NT2/D1 (cell line): ENCODE data around the gene ATG10.

Source experiments
- DNase-seq: peaks from one replicate; pipeline ENCODE4 v3.0.0-alpha.2; 2011; ENCODE audit warnings: low read depth, low spot score
- H3K27me3 ChIP-seq: 2 replicates; pipeline ENCODE4 v1.6.0; 2011; ENCODE audit warnings: mild to moderate bottlenecking; ENCODE audit not compliant: insufficient read length, insufficient read depth
- H3K36me3 ChIP-seq: 2 replicates; pipeline ENCODE4 v1.6.1; 2011; ENCODE audit warnings: mild to moderate bottlenecking, low read length, mixed read lengths; ENCODE audit not compliant: insufficient read depth, insufficient read length
- H3K4me1 ChIP-seq: 2 replicates; pipeline ENCODE4 v1.5.1; 2011; ENCODE audit not compliant: insufficient read depth, insufficient read length
- H3K4me3 ChIP-seq: 2 replicates; pipeline ENCODE4 v1.5.1; 2011; ENCODE audit warnings: low read depth; ENCODE audit not compliant: insufficient read length
- H3K9ac ChIP-seq: 2 replicates; pipeline ENCODE4 v1.6.0; 2011; ENCODE audit warnings: low read depth; ENCODE audit not compliant: insufficient read length
- H3K9me3 ChIP-seq: 2 replicates; pipeline ENCODE4 v1.5.1; 2011; ENCODE audit warnings: mild to moderate bottlenecking, low read length; ENCODE audit not compliant: insufficient read depth
- SUZ12 ChIP-seq: IDR thresholded peaks from 2 replicates; pipeline ENCODE4 v1.6.1; 2011; ENCODE audit not compliant: insufficient read length, insufficient read depth; ENCODE audit errors: extremely low read depth
- YY1 ChIP-seq: IDR thresholded peaks from 2 replicates; pipeline ENCODE4 v1.6.1; 2011; ENCODE audit not compliant: insufficient read length, insufficient read depth
- ZNF274 ChIP-seq: IDR thresholded peaks from 2 replicates; pipeline ENCODE4 v1.6.1; 2011; ENCODE audit warnings: mild to moderate bottlenecking, low read depth, low read length

Gene ATG10

DNA sequence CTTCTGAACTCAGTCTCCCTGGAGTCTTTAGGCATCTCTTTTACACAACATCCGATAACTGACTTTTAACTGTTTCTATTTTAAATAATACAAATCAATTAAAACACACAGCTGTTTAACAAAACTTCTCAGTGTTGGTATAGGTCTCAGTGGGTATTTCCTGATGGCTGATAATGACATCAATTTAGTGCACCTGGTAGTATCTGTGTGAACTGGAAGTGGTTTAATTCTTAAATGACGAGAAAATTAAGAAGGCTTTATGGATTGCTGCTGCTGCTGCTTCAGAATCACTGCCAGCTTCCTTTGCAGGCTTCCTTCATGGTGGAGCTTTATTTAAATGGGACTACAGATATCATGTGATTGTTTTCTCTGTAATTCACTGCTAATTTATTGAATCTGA is 214.0 kb downstream of the ATG10 start:
- no peaks in the 10 kb centered on the region for H3K27me3 ChIP-seq
- H3K9ac ChIP-seq: no peak overlapping the region
- TF ChIP-seq YY1 (no peak), ZNF274 (no peak), SUZ12 (no peak)
- no peak overlapping the region for H3K4me3 ChIP-seq
- no peaks in the 10 kb centered on the region for H3K36me3 ChIP-seq
- no peak for DNase-seq
- no peaks in the 10 kb centered on the region for H3K9me3 ChIP-seq
- H3K4me1 ChIP-seq: no peaks in the 10 kb centered on the region

DNA sequence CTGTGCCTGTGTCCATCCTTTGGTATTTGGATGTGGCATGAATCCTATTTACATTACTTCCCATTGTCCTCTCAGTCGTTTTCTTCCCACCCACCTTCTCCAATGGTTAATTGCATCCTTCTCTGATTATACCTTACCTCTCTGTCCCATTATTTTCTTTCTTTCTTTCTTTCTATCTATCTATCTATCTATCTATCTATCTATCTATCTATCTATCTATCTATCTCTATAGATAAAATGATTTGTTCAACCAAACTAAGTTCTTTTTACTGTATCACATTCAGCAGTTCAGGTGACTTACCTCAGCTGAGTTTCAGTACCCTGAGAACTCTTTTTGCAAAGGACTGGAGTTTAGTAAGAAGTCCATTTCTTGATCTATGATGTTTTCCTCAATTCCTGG is 225.7 kb downstream of the ATG10 start:
- DNase-seq: no peak
- Histone ChIP-seq H3K27me3 (no peaks in the 10 kb centered on the region), H3K9me3 (no peaks in the 10 kb centered on the region), H3K9ac (no peak overlapping the region), H3K36me3 (no peaks in the 10 kb centered on the region), H3K4me1 (no peaks in the 10 kb centered on the region), H3K4me3 (no peak overlapping the region)
- TF ChIP-seq SUZ12 (no peak), YY1 (no peak), ZNF274 (no peak)

DNA sequence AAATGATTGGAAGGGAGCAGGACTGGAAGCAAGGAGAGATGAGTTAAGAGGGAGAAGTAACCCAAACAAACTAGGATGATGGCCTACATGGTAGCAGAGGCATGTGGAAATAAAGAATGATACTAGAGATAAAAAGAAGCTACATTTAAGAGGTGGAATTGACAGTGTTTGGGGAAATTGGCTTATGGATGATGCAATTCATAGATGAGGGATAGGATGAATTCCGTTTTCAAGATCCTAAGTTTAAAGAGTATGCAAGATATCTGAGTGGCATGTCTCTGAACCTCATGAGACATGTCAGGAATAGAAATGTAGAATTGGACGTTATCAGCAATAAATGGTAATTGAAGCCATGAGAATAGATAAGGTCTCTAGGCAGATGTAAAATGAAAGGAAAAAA is 232.7 kb downstream of the ATG10 start:
- Histone ChIP-seq H3K36me3 (no peaks in the 10 kb centered on the region), H3K9me3 (no peaks in the 10 kb centered on the region), H3K9ac (no peak overlapping the region), H3K27me3 (no peaks in the 10 kb centered on the region), H3K4me3 (no peak overlapping the region), H3K4me1 (no peaks in the 10 kb centered on the region)
- TF ChIP-seq SUZ12 (no peak), YY1 (no peak), ZNF274 (no peak)
- no peak for DNase-seq

DNA sequence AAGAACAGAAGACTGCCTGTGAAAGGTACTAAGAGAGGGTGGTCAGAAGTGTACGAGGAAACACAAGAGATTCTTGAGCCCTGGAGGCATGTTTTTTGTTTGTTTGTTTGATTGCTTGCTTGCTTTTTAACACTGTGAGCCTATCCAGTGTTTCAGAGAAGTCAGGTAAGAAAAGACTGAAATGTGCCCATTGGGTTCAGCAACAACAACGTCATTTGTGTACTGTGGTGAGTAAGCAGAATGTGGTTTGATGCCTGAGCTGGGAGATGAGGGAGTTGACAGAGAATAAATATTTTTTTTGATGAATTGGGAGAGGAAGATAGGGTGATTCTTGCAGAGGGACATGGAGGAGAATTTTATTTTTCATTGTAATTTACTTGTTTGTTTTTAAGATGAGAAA is 233.2 kb downstream of the ATG10 start:
- no peak overlapping the region for H3K9ac ChIP-seq
- TF ChIP-seq YY1 (no peak), SUZ12 (no peak), ZNF274 (no peak)
- no peak for DNase-seq
- no peaks in the 10 kb centered on the region for H3K9me3 ChIP-seq
- no peak overlapping the region for H3K4me3 ChIP-seq
- no peaks in the 10 kb centered on the region for H3K36me3 ChIP-seq
- no peaks in the 10 kb centered on the region for H3K27me3 ChIP-seq
- H3K4me1 ChIP-seq: no peaks in the 10 kb centered on the region

DNA sequence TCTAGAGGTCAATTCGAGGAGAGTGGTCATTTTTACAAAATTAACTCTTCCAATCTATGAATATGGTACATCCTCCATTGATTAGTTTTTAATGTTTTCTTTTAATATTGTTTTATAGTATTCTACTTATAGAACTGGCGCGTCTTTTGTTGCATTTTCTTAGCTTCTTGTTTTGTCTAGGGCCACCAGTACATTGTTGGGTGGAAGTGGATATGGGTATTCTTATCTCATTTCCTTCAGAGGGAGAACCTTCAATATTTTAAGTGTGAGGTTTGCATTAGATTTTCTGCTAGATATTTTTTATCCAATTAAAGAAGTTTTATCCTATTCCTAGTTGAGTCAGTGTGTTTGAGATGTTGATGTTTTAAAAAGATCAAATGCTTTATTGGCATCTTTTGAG is 236.5 kb downstream of the ATG10 start:
- Histone ChIP-seq H3K4me3 (no peak overlapping the region), H3K9me3 (no peaks in the 10 kb centered on the region), H3K4me1 (no peaks in the 10 kb centered on the region), H3K9ac (no peak overlapping the region), H3K27me3 (no peaks in the 10 kb centered on the region), H3K36me3 (no peaks in the 10 kb centered on the region)
- DNase-seq: no peak
- TF ChIP-seq YY1 (no peak), ZNF274 (no peak), SUZ12 (no peak)

DNA sequence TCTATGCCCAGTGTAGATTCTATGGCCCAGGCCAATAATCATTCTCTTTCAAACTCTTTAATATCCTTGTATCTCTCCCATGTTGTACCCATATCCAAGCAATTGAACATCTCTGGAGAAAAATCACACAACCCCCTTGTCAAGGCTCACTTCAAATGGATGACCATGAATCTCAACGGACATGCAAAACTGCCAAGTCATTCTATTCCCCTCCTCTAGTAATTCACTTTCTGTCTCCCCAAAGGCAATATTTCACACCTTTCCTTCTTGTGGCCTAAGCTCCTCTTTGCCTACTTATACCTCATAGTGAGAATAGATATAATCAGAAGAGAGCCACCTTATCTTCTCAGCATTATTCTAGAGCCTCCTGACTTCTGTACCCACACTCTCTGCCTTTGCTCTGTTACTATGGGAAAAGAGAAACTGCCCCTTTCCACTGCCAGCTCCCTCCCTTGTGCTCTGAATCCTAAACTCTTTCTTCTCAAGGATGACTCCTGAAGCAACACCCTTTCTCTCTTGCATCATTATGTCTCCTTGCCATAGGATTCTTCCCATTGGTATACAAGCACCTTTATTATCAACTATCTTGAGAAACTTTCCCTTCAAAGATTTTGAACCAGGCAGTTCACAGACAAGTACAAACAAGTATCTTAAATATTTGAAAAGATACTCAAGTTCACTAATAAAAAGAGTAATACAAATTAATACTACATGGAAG is 240.2 kb downstream of the ATG10 start:
- DNase-seq: no peak
- Histone ChIP-seq H3K4me1 (no peaks in the 10 kb centered on the region), H3K9ac (no peak overlapping the region), H3K4me3 (no peak overlapping the region), H3K36me3 (no peaks in the 10 kb centered on the region), H3K9me3 (no peaks in the 10 kb centered on the region), H3K27me3 (no peaks in the 10 kb centered on the region)
- TF ChIP-seq ZNF274: no peak
- no peak for TF ChIP-seq YY1
- no peak for TF ChIP-seq SUZ12

DNA sequence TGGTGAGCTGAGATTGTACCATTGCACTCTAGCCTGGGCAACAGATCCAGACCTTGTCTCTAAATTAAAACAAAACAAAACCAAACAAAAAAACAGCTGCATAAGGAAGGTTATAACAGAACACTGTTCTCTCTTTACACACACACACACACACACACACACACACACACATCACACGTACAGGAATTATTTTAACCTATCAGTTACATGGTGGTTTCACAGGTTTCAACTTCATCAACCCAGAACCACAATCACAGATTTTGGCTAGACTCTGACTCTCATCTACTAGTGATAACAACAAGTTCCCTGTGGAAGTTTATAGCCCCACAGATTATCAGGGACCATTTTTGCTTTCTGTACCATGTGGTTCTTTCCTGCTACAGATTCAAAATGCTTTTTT is 246.1 kb downstream of the ATG10 start:
- Histone ChIP-seq H3K9me3 (no peaks in the 10 kb centered on the region), H3K9ac (no peak overlapping the region), H3K36me3 (no peaks in the 10 kb centered on the region), H3K27me3 (no peaks in the 10 kb centered on the region), H3K4me1 (peaks cover 2% of the 10 kb centered on the region), H3K4me3 (no peak overlapping the region)
- TF ChIP-seq ZNF274: no peak
- TF ChIP-seq SUZ12: no peak
- TF ChIP-seq YY1: no peak
- DNase-seq: no peak
